ENCODE results near the gene MRPL21. TPM values are rescaled to one million over a fixed set of nuclear protein-coding genes. Genes with fewer than 3 reads are reported as not detected.
"Not testable (repeated sequence)": the region's sequence is repeated elsewhere in the genome, so short reads cannot be mapped to it uniquely, and the experiment has no call there.

MRPL21 gene
- polyA plus RNA-seq, 1 experiment = 46.8 TPM

DNA sequence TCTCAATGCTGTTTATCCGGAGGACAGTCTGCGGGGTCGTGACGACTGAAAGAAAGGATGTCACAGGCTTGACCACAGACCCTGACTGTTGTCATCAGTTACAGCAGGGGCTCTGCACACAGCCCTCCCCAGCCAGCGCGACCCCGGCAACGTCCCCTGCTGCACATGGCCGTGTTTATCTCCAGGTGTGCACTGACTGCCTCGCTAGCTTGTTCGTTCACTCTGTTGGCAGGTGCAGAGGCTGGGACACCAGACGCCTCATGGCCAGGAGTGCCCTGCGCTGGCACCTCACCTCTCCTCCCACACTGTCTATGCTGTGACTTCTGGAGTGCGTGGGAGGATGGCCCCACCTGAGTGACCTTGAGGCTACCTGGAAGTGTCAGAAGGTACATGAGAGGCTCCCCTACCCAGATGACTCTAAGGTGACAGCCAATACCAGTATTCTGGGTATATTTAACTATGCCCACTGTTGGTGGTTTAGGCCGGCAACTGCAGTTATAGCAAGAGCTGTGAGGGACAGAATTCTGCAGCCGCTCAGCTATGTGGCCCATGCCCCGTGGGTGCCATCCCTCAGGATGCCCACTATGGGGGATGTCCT is 12.2 kb downstream of the MRPL21 start:
- no peak overlapping the region for H3K4me3 ChIP-seq (ENCODE audit: low read depth, low read length)
- DNase-seq (ENCODE audit: low read depth, low spot score) = no peak
- H3K27me3 ChIP-seq (ENCODE audit: control insufficient read depth, insufficient read depth, low read length) = no peaks in the 10 kb centered on the region
- ChIA-PET POLR2A (no interaction called here), CTCF (no interaction called here)
- H3K27ac ChIP-seq (ENCODE audit: low read depth, low read length) = no peak overlapping the region
- H3K9me3 ChIP-seq (ENCODE audit: control insufficient read depth, insufficient read depth, low read length) = no peaks in the 10 kb centered on the region; the same call in 1 of the 2 replicates
- TF ChIP-seq CTCF (IDR thresholded peaks at IDR 0.05; ENCODE audit: low read depth, low read length) = no peak

DNA sequence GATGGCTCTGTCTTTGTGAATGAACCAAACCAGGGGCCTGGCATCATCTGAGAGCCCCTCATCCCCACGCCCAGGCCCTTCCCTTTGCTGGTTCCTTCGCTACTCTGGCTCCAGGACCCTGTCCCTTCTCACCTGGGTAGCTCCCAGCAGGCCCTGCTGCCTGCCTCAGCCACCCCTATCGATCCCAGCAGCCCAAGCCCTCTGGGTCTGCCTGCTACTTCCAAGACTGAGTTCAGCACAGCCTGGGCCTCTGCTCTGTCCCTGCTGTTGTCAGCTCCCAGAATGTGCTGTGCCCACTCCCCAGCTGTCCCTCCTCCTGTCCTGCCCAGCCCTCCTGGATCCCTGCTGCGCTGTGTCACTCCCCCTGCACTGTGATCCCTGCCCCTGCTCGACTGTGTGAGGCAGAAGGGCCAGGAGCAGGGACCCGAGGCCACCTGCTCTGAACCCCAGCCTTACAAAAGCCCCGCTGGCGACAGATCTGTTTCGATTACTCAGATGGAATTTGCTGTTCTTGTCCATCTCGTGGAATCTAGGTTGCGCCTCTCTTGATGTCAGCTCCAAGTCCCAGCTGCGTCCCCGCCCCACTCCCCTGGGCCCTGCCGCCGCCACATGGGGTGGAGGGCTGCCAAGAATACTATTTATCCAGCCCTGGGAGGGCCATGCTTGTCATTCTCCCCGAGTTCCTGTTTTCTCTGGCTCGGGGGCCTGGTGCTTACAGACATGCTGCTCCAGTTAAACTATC is 13.0 kb downstream of the MRPL21 start:
- H3K27ac ChIP-seq (ENCODE audit: low read depth, low read length) = peak overlapping the region; percentile 21
- POLR2A ChIA-PET = interaction anchor here (0.7 kb wide), 1 partner anchor 73 kb away, joined by 3 read pairs; no protein-coding TSS in a partner anchor

GRCh38 chr11:68889948-68890446 is 13.6 kb downstream of the MRPL21 start:
- ChIA-PET POLR2A (interaction anchor here (0.6 to 0.7 kb wide), 2 partner anchors 18 to 72 kb away, joined by 3 to 4 read pairs; no protein-coding TSS in a partner anchor), CTCF (interaction anchor here (0.7 to 1.7 kb wide), 4 partner anchors 15 to 281 kb away, joined by 3 to 7 read pairs (median 3); no protein-coding TSS in a partner anchor)
- peak; percentile 57 for TF ChIP-seq CTCF (IDR thresholded peaks at IDR 0.05; ENCODE audit: low read depth, low read length)
- H3K9me3 ChIP-seq (ENCODE audit: control insufficient read depth, insufficient read depth, low read length) = no peaks in the 10 kb centered on the region
- H3K27me3 ChIP-seq (ENCODE audit: control insufficient read depth, insufficient read depth, low read length) = no peaks in the 10 kb centered on the region
- H3K27ac ChIP-seq (ENCODE audit: low read depth, low read length) = peak overlapping the region; percentile 52
- no peak overlapping the region for H3K4me3 ChIP-seq (ENCODE audit: low read depth, low read length)
- peak; percentile 27 for DNase-seq (ENCODE audit: low read depth, low spot score)

More for the DNA sequence above, 13.0 kb downstream of the MRPL21 start:
- TF ChIP-seq CTCF (IDR thresholded peaks at IDR 0.05; ENCODE audit: low read depth, low read length) = no peak
- no peak overlapping the region for H3K4me3 ChIP-seq (ENCODE audit: low read depth, low read length)
- CTCF ChIA-PET = interaction anchor here (0.6 to 1.7 kb wide), 4 partner anchors 145 to 282 kb away, joined by 3 to 7 read pairs (median 3); no protein-coding TSS in a partner anchor
- no peaks in the 10 kb centered on the region for H3K9me3 ChIP-seq (ENCODE audit: control insufficient read depth, insufficient read depth, low read length)
- DNase-seq (ENCODE audit: low read depth, low spot score) = no peak
- H3K27me3 ChIP-seq (ENCODE audit: control insufficient read depth, insufficient read depth, low read length) = no peaks in the 10 kb centered on the region

GRCh38 chr11:68884827-68885226 is 18.8 kb downstream of the MRPL21 start:
- H3K27ac ChIP-seq (ENCODE audit: low read depth, low read length); H3K27me3 ChIP-seq (ENCODE audit: control insufficient read depth, insufficient read depth, low read length); POLR2A ChIA-PET; H3K9me3 ChIP-seq (ENCODE audit: control insufficient read depth, insufficient read depth, low read length); DNase-seq (ENCODE audit: low read depth, low spot score); H3K4me3 ChIP-seq (ENCODE audit: low read depth, low read length); CTCF ChIA-PET: not testable (repeated sequence)

GRCh38 chr11:68882391-68882790 is 21.2 kb downstream of the MRPL21 start:
- DNase-seq (ENCODE audit: low read depth, low spot score) = no peak
- no peak overlapping the region for H3K27ac ChIP-seq (ENCODE audit: low read depth, low read length)
- ChIA-PET POLR2A (interaction anchor here (0.7 kb wide), 1 partner anchor 181 kb away, joined by 4 read pairs; no protein-coding TSS in a partner anchor), CTCF (no interaction called here)
- no peaks in the 10 kb centered on the region for H3K9me3 ChIP-seq (ENCODE audit: control insufficient read depth, insufficient read depth, low read length)
- TF ChIP-seq CTCF (IDR thresholded peaks at IDR 0.05; ENCODE audit: low read depth, low read length) = no peak
- H3K4me3 ChIP-seq (ENCODE audit: low read depth, low read length) = no peak overlapping the region
- H3K27me3 ChIP-seq (ENCODE audit: control insufficient read depth, insufficient read depth, low read length) = no peaks in the 10 kb centered on the region

Data from AG04450 (cell line).